Tibial artery (tissue), 4 donors: Measurements from ENCODE around the gene KLHDC7B.

Experiments
- DNase-seq, 2 donors: peaks; one replicate each; pipeline ENCODE4 v3.0.0-alpha.2; 2019
- H3K27ac ChIP-seq, 2 donors: fragments of 200-600 bp; sonication (generic) in 1 of 2; 1 replicate in 1 of 2; 2 replicates in 1 of 2; pipeline ENCODE4 v1.5.1; 2018 to 2019; ENCODE audit warnings: mild to moderate bottlenecking in 1 of 2
- H3K27me3 ChIP-seq, 2 donors: fragments of 200-600 bp; sonication (generic) in 1 of 2; one replicate each; pipeline versions ENCODE4 v1.5.1 to v1.6.0; 2016 to 2019
- H3K36me3 ChIP-seq, 3 donors: fragments of 200-600 bp; sonication (generic) in 2 of 3; one replicate each; pipeline ENCODE4 v1.5.1; 2016 to 2019; ENCODE audit warnings: mild to moderate bottlenecking in 2 of 3
- H3K4me1 ChIP-seq, 4 donors: fragments of 200-600 bp; sonication (generic) in 2 of 4; 1 replicate in 3 of 4; 2 replicates in 1 of 4; pipeline ENCODE4 v1.5.1; 2016 to 2019
- H3K4me3 ChIP-seq, 2 donors: fragments of 200-600 bp; sonication (generic) in 1 of 2; 1 replicate in 1 of 2; 2 replicates in 1 of 2; pipeline ENCODE4 v1.5.1; 2018 to 2019; ENCODE audit warnings: mild to moderate bottlenecking in 2 of 2
- H3K9me3 ChIP-seq, 3 donors: fragments of 200-600 bp; sonication (generic) in 1 of 3; one replicate each; pipeline ENCODE4 v1.5.1; 2016 to 2019
- intact Hi-C: fragments of 100-400 bp; cut with DNase I; formaldehyde crosslinking; loops from one replicate; pipeline ENCODE4 v1.15.0; 2023; ENCODE audit warnings: low total_unique reads
- TF ChIP-seq, protein P1 (sequence below), 2 experiments: fragments of 200-600 bp in 1 of 2; fragments of 450-650 bp in 1 of 2; IDR thresholded peaks; one replicate each; pipeline ENCODE4 v1.5.1; 2017 to 2019; ENCODE audit warnings: antibody characterized with exemption in 2 of 2, mild to moderate bottlenecking in 1 of 2, moderate library complexity in 1 of 2

The KLHDC7B gene

DNA sequence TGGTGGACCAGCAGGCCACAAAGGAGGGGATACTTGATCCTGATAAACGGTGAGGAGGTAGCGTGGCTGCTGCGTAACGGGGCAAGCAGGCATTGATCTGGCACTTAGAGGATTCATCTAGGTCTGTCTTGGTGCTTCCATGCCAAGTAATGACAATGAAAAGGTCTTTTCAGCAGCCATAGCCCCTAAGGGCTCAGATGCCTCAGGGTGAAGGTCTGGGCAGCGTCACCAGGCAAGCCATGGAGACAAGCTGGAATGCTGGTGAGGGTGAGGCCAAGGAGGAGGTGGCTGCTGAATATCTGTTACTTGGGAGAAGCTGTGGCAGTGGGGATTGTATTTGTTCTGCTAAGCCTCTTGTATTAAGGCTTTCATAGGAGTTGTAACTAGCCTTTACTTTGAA, 41.7 kb downstream of the KLHDC7B start:
- H3K27me3 ChIP-seq = no peaks in the 10 kb centered on the region
- intact Hi-C loops = no loop called here
- H3K4me3 ChIP-seq = no peak overlapping the region
- no peaks in the 10 kb centered on the region for H3K36me3 ChIP-seq
- no peaks in the 10 kb centered on the region for H3K9me3 ChIP-seq
- H3K27ac ChIP-seq = no peak overlapping the region
- no peak for DNase-seq
- TF ChIP-seq, protein P1, sequence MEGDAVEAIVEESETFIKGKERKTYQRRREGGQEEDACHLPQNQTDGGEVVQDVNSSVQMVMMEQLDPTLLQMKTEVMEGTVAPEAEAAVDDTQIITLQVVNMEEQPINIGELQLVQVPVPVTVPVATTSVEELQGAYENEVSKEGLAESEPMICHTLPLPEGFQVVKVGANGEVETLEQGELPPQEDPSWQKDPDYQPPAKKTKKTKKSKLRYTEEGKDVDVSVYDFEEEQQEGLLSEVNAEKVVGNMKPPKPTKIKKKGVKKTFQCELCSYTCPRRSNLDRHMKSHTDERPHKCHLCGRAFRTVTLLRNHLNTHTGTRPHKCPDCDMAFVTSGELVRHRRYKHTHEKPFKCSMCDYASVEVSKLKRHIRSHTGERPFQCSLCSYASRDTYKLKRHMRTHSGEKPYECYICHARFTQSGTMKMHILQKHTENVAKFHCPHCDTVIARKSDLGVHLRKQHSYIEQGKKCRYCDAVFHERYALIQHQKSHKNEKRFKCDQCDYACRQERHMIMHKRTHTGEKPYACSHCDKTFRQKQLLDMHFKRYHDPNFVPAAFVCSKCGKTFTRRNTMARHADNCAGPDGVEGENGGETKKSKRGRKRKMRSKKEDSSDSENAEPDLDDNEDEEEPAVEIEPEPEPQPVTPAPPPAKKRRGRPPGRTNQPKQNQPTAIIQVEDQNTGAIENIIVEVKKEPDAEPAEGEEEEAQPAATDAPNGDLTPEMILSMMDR (IDR thresholded peaks at IDR 0.05) = no peak
- H3K4me1 ChIP-seq = peaks cover 0 to 9% (median 7%) of the 10 kb centered on the region in 4 donors

DNA sequence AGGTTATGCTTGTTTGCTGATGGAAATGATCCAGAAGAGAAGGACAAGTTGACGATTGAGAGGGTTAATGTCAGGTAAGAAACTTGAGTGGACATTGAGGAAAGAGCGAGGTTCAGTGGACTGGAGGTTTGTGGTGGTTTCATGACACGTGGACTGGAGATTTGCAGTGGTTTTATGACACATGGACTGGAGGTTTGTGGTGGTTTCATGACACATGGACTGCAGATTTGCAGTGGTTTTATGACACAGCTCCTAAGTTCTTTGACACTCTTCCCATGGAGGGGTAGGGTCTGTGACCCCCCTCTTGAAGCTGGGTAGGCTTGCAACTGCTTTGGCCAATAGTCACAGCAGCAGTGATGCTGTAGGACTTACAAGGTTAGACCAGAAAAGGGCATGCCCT, 49.5 kb downstream of the KLHDC7B start:
- peaks cover 0 to 22% of the 10 kb centered on the region in 2 donors for H3K27me3 ChIP-seq
- H3K36me3 ChIP-seq = peaks cover 0 to 9% (median 5%) of the 10 kb centered on the region in 3 donors
- no peak overlapping the region for H3K4me3 ChIP-seq
- no peaks in the 10 kb centered on the region for H3K9me3 ChIP-seq
- DNase-seq = no peak
- H3K4me1 ChIP-seq = peaks cover 0 to 6% (median 1%) of the 10 kb centered on the region in 4 donors
- no peak overlapping the region for H3K27ac ChIP-seq
- intact Hi-C loops = no loop called here
- TF ChIP-seq, protein P1 (IDR thresholded peaks at IDR 0.05) = no peak

DNA sequence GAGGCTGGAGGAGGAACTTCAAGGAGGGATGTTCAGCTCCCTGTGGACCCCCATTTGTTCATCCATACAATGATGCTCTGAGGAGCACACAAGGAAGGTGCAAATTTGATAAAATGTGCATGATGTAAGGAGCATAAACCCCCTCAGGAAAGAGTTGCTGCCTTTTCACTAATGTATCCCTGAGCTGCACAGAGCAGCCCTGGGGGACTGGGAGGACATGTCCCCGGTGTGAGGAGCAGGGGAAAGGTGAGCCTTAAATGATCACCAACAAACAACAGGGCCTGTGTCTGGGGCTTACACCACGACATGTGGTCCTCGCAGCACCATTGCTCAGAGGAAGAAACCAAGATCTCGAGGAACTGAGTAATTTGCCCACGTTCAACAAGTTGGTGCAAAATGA, 51.4 kb downstream of the KLHDC7B start:
- Histone ChIP-seq H3K9me3 (no peaks in the 10 kb centered on the region), H3K4me3 (no peak overlapping the region), H3K36me3 (peaks cover 0 to 9% (median 5%) of the 10 kb centered on the region in 3 donors), H3K4me1 (peaks cover 0 to 18% (median 10%) of the 10 kb centered on the region in 4 donors), H3K27ac (no peak overlapping the region), H3K27me3 (peaks cover 5 to 36% of the 10 kb centered on the region in 2 donors)
- TF ChIP-seq, protein P1 (IDR thresholded peaks at IDR 0.05) = no peak
- peak in 1 of 2 donors; percentile 3 for DNase-seq
- intact Hi-C loops = no loop called here

DNA sequence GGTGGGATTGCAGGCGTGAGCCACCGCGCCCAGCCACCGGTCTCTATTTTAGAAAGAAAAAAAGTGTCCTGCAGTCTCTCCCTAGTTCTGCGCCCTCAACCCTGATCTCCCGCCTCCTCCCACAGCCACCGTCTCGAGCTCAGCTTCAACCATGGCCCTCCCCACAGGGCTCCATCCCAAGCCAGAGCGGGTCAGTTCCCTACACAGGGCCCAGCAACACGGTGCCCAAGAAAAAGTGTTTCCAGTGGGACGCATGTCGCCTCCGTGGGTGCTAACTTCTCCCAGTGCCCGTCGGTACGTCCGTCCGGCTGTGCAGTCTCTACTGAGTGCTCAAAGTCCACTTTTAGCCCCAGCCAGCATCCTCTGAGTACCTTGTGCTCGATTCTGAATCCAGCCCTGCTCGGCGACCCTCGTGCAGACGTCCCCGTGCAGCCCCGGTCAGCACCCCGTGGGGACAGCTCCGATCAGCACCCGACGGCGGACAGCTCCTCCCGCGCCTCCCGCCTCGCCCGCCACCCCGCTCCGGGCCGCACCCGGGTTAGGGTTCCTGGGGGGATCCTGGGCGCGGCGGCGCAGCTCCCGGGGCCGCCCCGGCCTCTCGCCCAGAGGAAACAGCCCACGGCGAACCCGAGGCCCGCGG, 54.2 kb downstream of the KLHDC7B start:
- intact Hi-C loops = no loop called here
- H3K27me3 ChIP-seq = peaks cover 5 to 64% of the 10 kb centered on the region in 2 donors
- H3K36me3 ChIP-seq = peaks cover 0 to 9% (median 5%) of the 10 kb centered on the region in 3 donors
- DNase-seq = peak in 1 of 2 donors; percentile 27
- H3K4me3 ChIP-seq = peak overlapping the region; percentile 25 to 47
- TF ChIP-seq, protein P1 (IDR thresholded peaks at IDR 0.05) = no peak
- H3K27ac ChIP-seq = no peak overlapping the region
- peaks cover 0 to 18% (median 10%) of the 10 kb centered on the region in 4 donors for H3K4me1 ChIP-seq
- no peaks in the 10 kb centered on the region for H3K9me3 ChIP-seq

DNA sequence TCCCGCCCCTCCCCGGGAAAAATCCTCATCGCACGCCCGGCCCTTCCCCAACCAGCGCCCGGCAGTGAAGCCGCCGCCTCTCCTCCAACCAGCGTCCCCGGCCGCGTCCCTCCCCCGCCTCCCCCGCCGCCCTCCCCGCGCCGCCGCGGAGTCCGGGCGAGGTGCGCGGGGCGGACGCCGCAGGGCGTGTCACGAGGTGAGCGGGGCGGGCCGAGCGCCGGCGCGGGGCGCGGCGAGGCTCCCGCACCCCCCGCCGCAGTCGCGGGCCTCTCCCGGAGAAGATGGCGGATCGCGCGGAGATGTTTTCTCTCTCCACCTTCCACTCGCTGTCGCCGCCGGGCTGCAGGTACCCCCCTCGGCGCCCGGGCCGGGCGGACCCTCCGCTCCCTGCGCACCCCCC, 54.8 kb downstream of the KLHDC7B start, which contains the start of gene MAPK8IP2:
Gene MAPK8IP2, plus strand, starts transcription at position 256 of the 400 bp plus-strand sequence. Its CDS starts 26 bp downstream, at position 282.
- TF ChIP-seq, protein P1 (IDR thresholded peaks at IDR 0.05) = no peak
- DNase-seq = peak in 1 of 2 donors; percentile 10
- Histone ChIP-seq H3K36me3 (peaks cover 0 to 6% (median 0%) of the 10 kb centered on the region in 3 donors), H3K27ac (no peak within 1 kb of the TSS), H3K9me3 (no peaks in the 10 kb centered on the region), H3K4me3 (peak within 1 kb of the TSS; percentile 25 to 47), H3K27me3 (peaks cover 5 to 70% of the 10 kb centered on the region in 2 donors), H3K4me1 (peaks cover 0 to 18% (median 10%) of the 10 kb centered on the region in 4 donors)
- intact Hi-C loops = no loop called here
